ENCODE results near the gene CCDC50.

Gene CCDC50, protein sequence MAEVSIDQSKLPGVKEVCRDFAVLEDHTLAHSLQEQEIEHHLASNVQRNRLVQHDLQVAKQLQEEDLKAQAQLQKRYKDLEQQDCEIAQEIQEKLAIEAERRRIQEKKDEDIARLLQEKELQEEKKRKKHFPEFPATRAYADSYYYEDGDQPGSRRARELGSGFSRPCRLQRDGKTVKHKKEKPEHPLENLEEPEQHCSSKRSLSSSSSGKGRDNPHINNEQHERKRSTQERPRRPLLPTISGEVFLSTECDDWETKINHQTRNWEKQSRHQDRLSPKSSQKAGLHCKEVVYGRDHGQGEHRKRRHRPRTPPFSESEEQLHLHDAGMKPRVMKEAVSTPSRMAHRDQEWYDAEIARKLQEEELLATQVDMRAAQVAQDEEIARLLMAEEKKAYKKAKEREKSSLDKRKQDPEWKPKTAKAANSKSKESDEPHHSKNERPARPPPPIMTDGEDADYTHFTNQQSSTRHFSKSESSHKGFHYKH

DNA sequence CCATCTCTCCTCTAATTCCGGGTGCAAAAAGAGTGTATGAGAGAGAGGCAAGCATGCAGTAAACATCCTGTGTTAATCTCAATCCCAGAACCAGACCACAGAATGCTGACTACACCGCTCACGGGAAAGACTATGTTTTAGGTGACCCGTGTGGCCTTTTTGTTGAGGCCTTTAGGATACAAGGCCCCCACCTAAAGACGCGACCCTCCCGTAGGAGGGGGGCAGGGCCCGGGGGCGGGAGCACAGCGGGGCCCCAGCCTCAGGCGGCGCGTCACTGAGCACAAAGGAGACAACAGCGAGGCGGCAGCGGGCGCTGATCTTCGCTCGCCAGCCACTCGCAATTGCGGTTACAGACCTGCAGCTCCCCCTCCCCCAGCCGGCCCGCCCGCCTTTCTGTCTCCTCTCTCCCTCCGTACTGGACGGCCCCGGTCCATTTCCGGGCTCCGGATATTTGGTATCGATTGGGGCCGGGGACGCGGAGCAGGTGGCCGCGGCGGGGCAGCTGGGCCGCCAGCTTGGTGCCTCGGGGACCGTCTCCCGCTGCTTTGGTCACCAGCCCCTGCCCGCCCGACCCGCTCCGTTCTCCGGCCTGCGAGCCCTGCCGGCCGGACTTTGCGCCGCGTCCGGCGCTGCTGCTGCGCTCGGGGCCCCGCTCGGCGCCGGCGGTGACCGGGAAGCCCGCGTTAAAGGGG, at the start of gene CCDC50:
TSS of gene CCDC50 (plus strand) at position 433 of the 692 bp plus-strand sequence. CDS start 281 bp downstream, outside the sequence.
- no peak for DNase-seq (ENCODE audit: extremely low read depth in 1 of 2, low read depth in 1 of 2)

DNA sequence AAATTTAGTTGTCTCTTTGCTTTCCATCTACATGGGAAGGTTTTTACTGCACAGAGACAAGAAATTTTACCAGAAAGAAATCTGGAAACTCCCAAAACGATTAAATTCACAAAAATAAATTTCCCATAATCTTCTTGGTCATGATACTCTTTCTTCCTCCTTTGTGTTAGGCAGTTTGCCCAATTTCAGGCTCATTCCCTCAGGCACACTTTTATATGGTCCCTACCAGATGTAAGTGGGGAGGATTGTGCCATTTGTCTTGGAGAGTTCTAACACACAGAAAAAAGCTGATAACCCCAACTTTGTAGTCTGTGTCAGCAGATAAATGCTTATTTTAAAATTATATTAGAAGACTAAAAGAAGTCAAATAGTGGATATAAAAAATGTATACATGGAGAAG, 49.1 kb upstream of the CCDC50 start:
- no peak for DNase-seq (ENCODE audit: extremely low read depth in 1 of 2, low read depth in 1 of 2)

DNA sequence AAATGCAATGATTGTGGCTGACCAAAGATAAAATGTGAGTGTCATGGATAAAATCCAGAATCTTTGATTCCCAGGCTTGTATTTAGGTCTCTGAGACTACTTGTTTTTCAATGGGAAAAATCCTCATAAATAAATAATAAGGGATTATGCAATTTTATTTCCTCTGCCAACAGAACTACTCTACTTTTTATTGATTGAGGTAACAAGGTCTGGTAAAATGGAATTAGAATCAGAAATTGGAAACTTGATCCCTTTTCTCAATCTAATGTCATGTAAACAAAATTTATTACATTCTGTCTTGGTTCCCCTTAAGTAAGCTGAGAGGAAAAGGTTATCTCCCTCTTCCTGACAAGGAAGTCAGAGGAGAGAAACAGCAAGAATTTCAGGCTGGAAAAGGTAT, 48.3 kb upstream of the CCDC50 start:
- no peak for DNase-seq (ENCODE audit: extremely low read depth in 1 of 2, low read depth in 1 of 2)

DNA sequence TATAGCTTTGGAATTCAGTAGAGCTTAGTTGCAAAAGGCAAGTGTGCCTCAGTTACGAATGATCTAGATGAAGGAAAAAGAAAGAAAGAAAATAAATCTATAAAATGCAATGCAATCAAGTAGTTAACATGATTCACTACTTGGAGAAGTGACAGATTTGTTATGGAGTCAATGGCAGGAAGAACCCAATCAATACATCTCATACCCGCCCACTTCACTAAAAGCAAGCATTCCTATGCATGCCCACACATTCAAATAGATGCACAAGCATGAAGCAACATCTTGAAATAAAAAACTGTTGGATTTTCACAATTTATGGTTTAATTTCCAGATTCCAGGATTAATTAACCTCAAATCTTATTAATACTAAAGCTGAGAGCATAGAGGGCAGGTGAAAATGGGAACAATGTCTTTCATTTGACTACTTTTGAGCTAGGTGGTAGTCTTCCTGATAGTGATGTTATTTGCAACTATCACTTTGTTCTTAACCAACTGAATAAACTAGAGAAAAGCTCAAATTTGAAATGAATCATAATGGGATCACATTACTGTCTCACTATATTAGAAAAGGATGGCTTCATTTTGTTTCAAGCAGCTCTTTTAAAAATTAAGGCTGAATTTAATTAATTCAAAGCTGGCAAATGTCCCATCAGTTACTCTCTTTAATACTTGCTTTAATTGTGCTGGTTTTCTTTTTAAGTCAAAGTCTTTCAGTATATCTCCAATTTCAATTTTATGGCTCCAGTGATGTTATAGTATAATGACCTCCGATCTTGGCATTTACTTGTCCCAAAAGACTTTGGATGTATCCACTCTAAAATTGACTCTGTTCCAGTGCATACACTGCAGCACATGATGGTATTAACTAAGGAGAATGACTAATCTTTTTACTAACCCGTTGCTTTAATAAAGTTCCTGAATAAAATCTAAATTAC, 46.7 kb upstream of the CCDC50 start:
- no peak for DNase-seq (ENCODE audit: extremely low read depth in 1 of 2, low read depth in 1 of 2)

DNA sequence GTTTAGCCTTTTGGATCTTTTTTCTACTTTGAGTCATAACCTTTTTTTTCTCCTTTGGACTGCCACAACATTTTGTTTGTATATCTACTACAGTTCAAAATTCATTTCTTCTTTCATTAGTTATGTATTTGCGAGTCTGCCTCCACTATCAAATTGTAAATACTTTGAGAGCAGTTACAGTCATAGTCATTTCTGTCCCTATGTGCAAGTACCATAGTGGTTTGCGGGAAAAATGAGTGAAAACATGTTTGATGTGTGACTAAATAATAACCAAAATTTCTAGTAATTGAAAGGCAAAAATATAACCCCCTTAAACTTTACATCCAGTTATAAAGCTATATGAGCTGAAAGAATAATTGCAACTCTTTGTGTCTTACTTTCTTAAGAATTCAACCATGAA, 45.8 kb upstream of the CCDC50 start:
- DNase-seq (ENCODE audit: extremely low read depth in 1 of 2, low read depth in 1 of 2): no peak

DNA sequence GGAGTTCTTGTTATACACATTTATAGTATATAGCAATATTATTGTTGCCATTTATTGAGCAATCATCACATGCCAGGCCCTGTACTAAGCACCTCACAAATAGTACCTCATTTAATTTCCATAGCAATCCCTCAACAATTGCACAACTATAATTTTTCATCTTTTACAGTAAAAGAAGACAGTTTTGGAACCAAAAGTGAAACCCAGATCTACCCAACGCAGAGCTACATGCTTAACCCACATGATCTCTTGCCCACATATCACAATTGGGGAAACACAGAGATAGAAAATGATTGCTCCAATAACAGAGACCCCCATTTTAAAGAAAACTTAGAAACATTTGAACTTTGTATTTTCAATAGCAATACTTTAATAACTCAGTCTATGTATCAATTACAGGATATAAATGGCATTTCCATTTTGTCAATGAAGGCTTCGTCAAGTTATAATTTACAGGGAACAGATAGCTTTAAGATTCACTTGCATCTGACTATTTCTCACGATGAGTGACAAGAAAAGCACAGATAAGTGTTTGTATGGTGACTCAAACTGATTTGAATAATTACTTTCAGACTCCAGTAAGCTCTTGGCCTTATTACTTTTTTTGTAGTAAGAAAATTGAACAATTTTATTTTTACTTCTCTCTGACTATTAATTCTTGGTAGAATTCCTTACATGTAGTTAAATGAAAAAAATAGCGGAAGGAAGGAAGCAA, 38.7 kb upstream of the CCDC50 start:
- no peak for DNase-seq (ENCODE audit: extremely low read depth in 1 of 2, low read depth in 1 of 2)

DNA sequence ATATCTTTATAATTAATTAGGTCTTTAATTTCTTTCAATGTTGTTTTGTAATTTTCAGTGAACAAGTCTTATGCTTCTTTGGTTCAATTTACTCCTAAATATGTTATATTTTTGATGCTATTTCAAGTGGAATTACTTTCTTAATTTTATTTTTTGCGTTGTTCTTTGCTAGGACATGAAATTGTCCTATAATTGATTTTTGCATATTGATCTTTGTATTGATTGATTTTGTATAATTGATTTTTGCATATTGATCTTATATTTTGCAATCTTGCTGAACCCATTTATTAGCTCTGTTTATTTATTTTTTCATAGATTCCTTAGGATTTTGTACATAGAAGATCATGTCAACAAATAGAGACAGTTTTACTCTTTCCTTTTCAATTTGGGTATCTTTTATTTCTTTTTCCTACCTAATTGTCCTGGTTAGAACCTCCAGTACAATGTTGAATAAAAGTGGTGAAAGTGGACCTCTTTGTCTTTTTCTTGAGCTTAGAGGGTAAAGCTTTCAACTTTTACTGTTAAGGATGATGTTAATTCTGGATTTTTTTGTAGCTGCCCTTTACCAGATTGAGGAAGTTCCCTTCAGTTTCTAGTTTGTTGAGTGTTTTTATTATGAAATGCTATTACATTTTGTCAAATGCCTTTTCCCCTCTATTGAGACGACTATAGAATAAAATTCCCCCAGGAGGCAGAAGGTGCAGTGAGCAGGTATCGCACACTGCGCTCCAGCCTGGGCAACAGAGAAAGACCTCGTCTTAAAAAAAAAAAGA, 36.8 kb upstream of the CCDC50 start:
- DNase-seq (ENCODE audit: extremely low read depth in 1 of 2, low read depth in 1 of 2): no peak

DNA sequence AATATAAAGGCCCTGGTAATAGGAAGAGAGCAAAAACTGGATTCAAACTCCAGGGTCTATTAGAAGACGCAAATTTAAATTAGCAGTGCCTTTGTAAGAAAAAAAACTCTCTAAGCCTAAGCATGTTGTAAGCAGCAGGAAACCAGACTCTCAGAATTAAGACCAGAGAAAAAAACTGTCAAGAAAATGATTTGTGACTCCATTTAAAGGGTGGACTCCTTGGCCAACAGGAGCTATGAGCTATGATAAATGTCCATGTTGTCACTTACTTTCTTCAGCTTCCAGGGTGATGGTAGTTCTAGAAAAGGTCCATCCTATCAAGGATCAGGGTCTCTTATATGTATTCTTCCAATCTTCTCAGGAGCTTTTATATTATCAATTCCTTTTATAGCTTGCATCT, 34.9 kb upstream of the CCDC50 start:
- no peak for DNase-seq (ENCODE audit: extremely low read depth in 1 of 2, low read depth in 1 of 2)

DNA sequence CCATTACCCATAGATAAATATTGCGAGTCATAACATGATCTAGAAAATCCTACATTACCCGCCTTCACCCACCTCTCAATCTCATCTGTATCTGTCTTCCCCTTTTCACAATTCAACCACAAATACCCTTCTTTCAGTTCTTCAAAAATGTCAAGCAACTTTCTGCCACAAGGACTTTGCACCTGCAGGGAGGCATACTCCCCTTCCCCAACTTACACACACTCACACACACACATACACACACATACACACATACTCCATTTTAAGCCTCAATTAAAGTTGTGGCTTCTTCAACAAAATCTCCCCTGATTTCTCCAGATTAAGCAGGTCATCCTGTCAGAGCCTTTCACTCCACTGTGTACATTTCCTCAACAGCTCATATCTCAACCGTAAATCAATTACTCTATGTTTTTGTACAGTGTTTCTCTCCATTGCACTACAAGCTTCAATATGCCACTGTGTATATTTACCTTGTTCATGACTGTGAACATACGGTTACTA, 33.1 kb upstream of the CCDC50 start:
- no peak for DNase-seq (ENCODE audit: extremely low read depth in 1 of 2, low read depth in 1 of 2)

DNA sequence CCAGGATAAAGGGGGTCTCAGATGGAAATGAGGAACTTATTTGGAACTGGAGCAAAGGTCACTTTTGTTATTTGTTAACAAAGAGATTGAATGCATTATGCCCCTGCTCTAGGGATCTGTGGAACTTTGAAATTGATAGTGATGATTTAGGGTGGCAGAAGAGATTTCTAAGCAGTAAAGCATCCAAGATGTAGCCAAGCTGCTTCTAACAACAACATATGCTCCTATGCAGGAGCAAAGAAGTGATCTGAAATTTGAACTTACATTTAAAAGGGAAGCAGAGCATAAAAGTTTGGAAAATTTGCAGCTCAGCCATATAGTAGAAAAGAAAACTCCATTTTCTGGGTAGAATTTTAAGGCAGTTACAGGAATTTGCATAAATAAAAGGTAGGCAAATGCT, 30.3 kb upstream of the CCDC50 start:
- DNase-seq (ENCODE audit: extremely low read depth in 1 of 2, low read depth in 1 of 2): no peak

DNA sequence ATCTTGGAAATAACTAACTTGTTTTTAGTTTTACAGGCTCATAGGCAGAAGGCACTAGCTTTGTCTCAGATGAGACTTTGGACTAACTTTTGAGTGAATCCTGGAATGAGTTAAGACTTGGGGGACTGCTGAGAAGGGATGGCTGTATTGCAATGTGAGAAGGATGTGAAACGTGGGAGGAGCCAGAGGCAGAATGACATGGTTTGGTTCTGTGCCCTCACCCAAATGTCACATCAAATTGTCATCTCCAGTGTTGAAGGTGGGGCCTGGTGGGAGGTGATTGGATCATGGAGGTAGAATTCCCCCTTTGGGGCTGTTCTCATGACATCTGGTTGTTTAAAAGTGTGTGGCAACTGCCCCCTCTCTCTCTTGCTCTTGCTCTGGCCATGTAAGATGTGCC, 28.8 kb upstream of the CCDC50 start:
- DNase-seq (ENCODE audit: extremely low read depth in 1 of 2, low read depth in 1 of 2): no peak

DNA sequence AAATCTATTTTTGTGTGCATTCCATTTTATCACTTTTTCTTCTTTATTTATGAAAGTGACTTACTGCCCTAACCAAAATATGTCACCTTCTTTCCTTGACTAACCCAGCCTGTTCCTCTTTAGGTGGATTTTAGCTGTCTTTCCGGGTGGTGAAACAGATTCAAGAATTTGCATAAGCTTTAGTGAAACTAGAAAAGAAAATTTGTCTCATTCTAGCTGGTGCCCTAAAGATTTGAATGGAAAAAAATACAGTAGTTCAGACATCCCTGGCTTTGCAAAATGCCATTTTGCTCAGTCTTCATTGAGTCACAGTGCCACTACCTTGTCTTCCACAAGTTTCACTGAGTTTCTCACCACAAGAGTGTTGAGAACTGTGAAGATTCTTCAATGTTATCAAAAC, 28.2 kb upstream of the CCDC50 start:
- no peak for DNase-seq (ENCODE audit: extremely low read depth in 1 of 2, low read depth in 1 of 2)

DNA sequence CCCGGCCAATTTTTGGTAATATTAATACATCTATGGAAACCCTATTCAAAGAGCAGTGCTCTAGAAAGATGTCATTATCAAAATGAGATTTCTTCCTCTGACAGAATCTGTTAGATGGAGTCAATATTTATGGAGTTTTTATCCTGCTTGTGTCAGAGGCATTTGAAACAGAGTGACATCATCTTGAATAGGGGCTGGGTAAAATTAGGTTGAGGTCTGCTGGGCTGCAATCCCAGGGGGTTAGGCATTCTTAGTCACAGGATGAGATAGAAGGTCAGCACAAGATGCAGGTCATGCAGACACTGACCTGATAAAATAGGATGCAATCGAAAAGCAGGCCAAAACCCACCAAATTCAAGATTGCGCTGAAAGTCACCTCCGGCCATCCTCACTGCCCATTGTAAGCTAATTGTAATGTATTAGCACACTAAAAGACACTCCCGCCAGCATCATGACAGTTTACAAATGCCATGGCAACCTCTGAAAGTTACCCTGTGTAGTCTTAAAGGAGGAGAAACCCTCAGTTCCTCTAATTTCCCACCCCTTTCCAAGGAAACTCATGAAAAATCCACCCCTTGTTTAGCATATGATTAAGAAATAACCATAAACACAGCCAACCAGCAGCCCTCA, 27.3 kb upstream of the CCDC50 start:
- no peak for DNase-seq (ENCODE audit: extremely low read depth in 1 of 2, low read depth in 1 of 2)

DNA sequence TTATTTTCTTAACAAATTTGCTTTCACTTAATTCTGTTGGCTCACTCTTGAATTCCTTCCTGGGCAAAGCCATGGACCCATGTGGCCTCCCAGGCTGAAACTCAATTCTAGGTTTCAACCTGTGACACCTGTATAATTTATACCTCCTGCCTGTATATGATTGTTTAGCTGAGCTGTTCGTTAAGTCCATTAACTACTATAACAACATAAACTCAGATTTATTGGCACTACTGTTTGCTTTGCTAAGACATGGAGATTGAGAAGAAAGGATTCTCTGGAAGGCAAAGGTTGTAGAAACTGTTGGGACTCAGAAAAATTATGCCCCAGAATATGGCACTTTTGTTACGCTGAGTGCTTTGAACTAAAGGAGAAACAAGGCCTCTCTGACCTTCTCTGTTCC, 26.7 kb upstream of the CCDC50 start:
- DNase-seq (ENCODE audit: extremely low read depth in 1 of 2, low read depth in 1 of 2): no peak

DNA sequence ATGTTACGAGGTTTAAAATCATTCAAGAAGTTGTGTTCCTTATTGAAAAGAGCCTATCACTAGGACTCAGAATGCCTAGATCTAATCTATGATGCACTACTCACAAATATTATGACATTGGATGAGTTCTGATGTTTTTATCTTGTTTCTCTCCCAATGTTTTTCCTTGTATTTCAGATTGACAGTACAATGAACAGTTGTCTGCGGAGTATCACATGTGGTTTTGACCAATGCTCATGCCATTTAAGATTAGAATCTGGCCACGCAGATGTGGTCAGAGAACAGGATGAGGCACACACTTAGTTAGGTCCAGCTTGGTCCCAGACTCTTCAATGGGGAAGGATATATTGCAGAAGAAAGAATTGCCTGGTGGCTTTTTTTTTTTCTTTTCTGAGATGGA, 25.6 kb upstream of the CCDC50 start:
- no peak for DNase-seq (ENCODE audit: extremely low read depth in 1 of 2, low read depth in 1 of 2)

DNA sequence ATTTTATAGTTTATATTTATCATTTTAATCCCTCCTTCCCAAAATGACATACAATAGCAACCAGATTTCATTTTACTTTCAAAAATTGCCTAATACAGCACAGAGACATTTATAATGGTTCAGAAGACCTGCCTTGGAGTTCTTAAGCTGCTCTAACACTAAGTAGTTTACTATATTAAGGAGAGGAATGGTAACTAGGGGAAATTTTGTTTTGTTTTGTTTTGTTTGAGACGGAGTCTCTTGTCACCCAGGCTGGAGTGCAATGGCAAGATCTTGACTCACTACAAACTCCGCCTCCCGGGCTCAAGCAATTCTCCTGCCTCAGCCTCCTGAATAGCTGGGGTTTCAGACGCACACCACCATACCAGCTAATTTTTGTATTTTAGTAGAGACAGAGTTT, 22.8 kb upstream of the CCDC50 start:
- DNase-seq (ENCODE audit: extremely low read depth in 1 of 2, low read depth in 1 of 2): no peak

DNA sequence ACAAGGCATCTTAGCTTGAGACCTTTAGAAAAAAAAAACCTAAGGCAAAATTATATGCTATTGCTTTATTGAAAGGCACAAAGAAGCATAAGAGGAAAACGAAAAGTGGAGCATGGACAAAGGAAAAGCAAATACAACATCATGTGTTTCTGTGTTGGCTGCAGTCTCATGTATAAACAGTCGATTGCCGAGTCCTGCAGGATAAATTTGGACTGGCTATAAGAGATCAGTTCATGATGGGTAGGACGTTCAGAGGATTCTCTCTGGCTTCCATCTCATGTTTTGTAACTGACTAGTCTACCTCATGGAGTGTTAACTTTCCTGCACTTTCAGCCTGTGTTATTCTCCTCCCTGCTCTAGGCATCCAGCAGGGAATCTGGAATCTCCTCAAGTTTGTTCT, 21.9 kb upstream of the CCDC50 start:
- DNase-seq (ENCODE audit: extremely low read depth in 1 of 2, low read depth in 1 of 2): no peak

DNA sequence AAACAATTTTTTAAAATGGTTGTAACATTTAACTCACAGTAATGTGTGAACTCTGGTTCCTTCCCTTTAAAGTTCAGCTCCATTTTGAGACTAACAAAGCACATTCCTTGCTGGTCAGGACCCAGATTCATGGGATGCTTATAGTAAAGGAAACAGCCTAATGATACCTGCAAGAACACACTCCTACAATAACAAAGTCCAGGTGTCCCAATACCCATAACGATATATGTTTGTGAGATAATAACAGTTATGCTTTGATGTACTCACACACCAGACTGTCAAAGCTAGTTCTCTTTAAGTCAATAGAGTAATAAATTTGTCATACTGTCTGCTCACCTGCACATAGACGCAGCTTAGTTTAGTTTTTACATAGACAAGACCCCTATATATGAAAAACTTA, 15.9 kb upstream of the CCDC50 start:
- no peak for DNase-seq (ENCODE audit: extremely low read depth in 1 of 2, low read depth in 1 of 2)

DNA sequence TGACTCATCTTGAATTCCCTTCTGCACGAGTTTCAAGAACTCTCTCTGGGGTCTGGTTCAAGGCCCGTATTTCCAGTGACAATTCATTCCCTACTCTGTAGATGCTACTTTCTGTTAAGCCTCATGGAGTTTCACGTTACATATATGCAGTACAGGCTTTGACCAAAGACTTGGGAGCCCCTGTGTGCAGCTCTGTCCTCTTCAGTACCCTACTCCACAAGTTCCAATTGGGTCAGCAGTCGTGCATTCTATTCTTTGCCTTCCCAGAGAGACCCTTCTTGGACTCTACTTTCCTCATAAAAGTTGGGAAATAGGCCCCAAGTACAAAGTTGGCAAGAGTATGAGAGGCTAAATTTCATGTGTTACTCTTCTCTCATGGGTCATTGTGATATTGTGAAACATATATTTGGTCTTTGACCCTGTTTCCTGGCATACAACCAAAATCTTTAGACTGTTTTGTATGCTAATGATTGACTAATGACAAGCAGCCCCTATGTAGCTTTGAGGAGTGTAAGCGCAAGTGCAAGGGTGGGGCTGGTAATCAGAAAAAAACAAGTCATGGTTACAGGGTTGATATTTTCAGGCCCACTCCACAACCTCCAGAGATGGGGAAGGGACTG, 15.0 kb upstream of the CCDC50 start:
- no peak for DNase-seq (ENCODE audit: extremely low read depth in 1 of 2, low read depth in 1 of 2)

Data from activated CD8-positive, alpha-beta memory T cell treated with anti-CD3 and anti-CD28 coated beads for 1 hour (primary cell).